ENCODE measurements around the gene ZBTB6. TPM values are rescaled to one million over a fixed set of nuclear protein-coding genes. Genes with fewer than 3 reads are reported as not detected.
"Not testable (repeated sequence)": the region's sequence is repeated elsewhere in the genome, so short reads cannot be mapped to it uniquely, and the experiment has no call there.

Gene ZBTB6
- total and polyA plus RNA-seq, 9 donors = 5.3 to 13.8 (median 9.5) TPM

- Histone ChIP-seq H3K9me3 (no peaks in the 10 kb centered on the region), H3K27ac (no peak overlapping the region), H3K4me3 (no peak overlapping the region), H3K36me3 (no peaks in the 10 kb centered on the region), H3K27me3 (no peaks in the 10 kb centered on the region), H3K4me1 (ENCODE audit: insufficient read depth) (no peaks in the 10 kb centered on the region)
- WGBS, 3 donors = 43 to 56% (median 47%) methylated on average over 2 of the region's 2 CpGs
- no peak for DNase-seq
- intact Hi-C loops (cut with DNase I) = no loop called here
- no peak for TF ChIP-seq EP300 (IDR thresholded peaks at IDR 0.05)
- no peak for TF ChIP-seq POLR2A (IDR thresholded peaks at IDR 0.05)
- no peak for TF ChIP-seq CTCF (IDR thresholded peaks at IDR 0.05)
Measured at GRCh38 chr9:122879443-122879842, 33.7 kb downstream of the ZBTB6 start.

GRCh38 chr9:122875523-122875922, 37.6 kb downstream of the ZBTB6 start:
- no peak overlapping the region for H3K27ac ChIP-seq
- no peak overlapping the region for H3K4me3 ChIP-seq
- H3K9me3 ChIP-seq = no peaks in the 10 kb centered on the region
- no peaks in the 10 kb centered on the region for H3K4me1 ChIP-seq (ENCODE audit: insufficient read depth)
- H3K27me3 ChIP-seq = no peaks in the 10 kb centered on the region
- no peak for TF ChIP-seq CTCF (IDR thresholded peaks at IDR 0.05)
- TF ChIP-seq POLR2A (IDR thresholded peaks at IDR 0.05) = no peak
- no peak for TF ChIP-seq EP300 (IDR thresholded peaks at IDR 0.05)
- intact Hi-C loops (cut with DNase I) = no loop called here
- no peaks in the 10 kb centered on the region for H3K36me3 ChIP-seq
- 93 to 97% (median 96%) methylated on average over 1 of the region's 1 CpG for WGBS, 3 donors
- DNase-seq = no peak

GRCh38 chr9:122867276-122867675, 45.8 kb downstream of the ZBTB6 start:
- 96% methylated on average over 15 of the region's 27 CpGs; no CpG with 5 or more reads in 2 of the 3 donors for WGBS, 3 donors
- H3K36me3 ChIP-seq; H3K4me1 ChIP-seq (ENCODE audit: insufficient read depth); H3K27me3 ChIP-seq; intact Hi-C loops (cut with DNase I); H3K27ac ChIP-seq; H3K9me3 ChIP-seq; H3K4me3 ChIP-seq; DNase-seq: not testable (repeated sequence)

- Histone ChIP-seq H3K4me1 (ENCODE audit: insufficient read depth) (no peaks in the 10 kb centered on the region), H3K27me3 (no peaks in the 10 kb centered on the region), H3K27ac (no peak overlapping the region), H3K4me3 (no peak overlapping the region), H3K9me3 (no peaks in the 10 kb centered on the region), H3K36me3 (no peaks in the 10 kb centered on the region)
- 94 to 95% methylated on average over 5 of the region's 5 CpGs; no CpG with 5 or more reads in 1 of the 3 donors for WGBS, 3 donors
- intact Hi-C loops (cut with DNase I) = no loop called here
- no peak for DNase-seq
- no peak for TF ChIP-seq POLR2A (IDR thresholded peaks at IDR 0.05)
- no peak for TF ChIP-seq EP300 (IDR thresholded peaks at IDR 0.05)
- no peak for TF ChIP-seq CTCF (IDR thresholded peaks at IDR 0.05)
Measured at GRCh38 chr9:122866079-122866478, 47.0 kb downstream of the ZBTB6 start.

- intact Hi-C loops (cut with DNase I) = no loop called here
- Histone ChIP-seq H3K27me3 (no peaks in the 10 kb centered on the region), H3K4me1 (ENCODE audit: insufficient read depth) (no peaks in the 10 kb centered on the region), H3K4me3 (no peak overlapping the region), H3K36me3 (no peaks in the 10 kb centered on the region), H3K27ac (no peak overlapping the region), H3K9me3 (no peaks in the 10 kb centered on the region)
- TF ChIP-seq EP300 (IDR thresholded peaks at IDR 0.05) = no peak
- TF ChIP-seq POLR2A (IDR thresholded peaks at IDR 0.05) = no peak
- no peak for TF ChIP-seq CTCF (IDR thresholded peaks at IDR 0.05)
- no peak for DNase-seq
- WGBS, 3 donors = 84 to 87% (median 86%) methylated on average over 7 of the region's 7 CpGs
Measured at GRCh38 chr9:122865300-122865699, 47.8 kb downstream of the ZBTB6 start.
